ENCODE data around the gene MGMT.

The MGMT gene

GRCh38 chr10:129744134-129745111, 277.4 kb downstream of the MGMT start:
- no peak for DNase-seq

GRCh38 chr10:129745186-129745750, 278.2 kb downstream of the MGMT start:
- no peak for DNase-seq

DNA sequence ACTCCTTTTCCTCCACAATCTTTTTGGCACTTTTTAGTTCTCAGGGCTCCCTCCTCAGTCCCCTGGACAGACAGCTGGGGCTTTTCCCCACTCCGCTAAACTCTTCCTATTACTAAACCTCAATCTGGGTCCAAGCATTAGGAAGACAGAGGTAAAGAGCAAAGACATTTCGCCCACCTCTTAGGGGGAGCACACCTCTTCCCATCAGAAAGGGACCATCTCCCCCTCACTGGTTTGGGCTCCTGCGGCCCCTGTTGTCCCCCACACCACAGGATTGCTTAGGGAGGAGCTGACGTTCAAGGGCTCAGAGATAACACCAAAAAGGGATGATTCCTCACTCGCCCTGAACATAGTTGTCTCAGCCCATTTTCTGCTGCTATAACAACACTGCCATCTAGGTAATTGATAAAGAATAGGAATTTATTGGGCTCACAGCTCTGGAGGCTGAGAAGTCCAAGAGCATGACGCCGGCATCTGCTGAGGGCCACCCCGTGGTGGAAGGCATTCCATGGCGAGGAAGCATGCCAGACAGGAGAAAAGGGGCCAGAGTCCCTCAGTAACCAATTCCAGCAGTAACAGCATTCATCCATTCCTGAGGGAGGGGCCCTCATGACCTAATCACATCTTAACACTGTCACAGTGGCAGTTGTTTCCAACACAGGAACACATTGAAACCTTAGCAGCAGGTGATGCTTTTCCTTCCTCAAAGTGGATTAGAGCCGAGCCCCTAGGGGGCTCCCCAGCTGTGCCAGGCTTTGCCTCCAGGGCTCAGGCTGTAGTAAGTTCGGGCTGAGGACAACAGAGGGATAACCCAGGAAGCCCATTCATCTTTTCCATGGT, 287.4 kb downstream of the MGMT start:
- no peak for DNase-seq

- DNase-seq = no peak
Observed at GRCh38 chr10:129755158-129755591, 288.1 kb downstream of the MGMT start.

GRCh38 chr10:129755621-129756020, 288.6 kb downstream of the MGMT start:
- no peak for DNase-seq

GRCh38 chr10:129756912-129757901, 290.2 kb downstream of the MGMT start:
- DNase-seq = no peak

- no peak for DNase-seq
Observed at GRCh38 chr10:129758207-129759021, 291.4 kb downstream of the MGMT start.

DNA sequence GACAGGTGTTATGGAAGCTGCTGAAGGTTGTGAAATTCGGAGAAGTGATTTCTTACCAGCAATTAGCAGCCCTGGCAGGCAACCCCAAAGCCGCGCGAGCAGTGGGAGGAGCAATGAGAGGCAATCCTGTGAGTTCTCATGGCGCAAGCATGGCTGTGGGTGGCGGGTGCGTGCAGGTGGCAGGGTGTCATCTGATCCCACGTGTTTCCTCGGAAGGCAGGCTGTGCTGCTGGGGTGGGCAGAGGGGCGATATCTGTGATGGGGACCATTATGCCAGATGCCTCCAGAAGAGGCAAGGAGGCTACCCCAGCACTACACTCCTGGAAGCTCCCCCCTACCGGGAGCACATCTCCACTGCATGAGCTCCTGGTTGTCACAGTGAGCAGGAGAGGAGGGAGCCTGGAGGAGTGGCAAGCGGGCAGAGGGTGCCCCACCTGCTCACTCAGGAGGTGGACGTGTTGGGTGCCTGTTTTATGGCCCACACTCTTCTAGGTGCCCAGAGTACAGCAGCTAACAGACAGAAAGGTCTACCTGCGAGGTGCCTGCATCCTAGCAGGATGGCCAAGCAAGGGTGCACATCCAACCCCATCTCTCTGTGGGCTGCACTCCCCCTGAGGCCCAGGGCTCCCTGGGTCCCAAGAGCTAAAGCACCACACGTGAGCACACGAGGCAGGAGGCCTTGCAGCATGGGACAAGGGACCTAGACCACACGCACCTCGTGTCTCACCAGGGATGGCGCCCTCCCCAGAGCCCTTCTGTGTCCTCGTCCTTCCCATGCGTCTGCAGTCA, 292.4 kb downstream of the MGMT start:
- no peak for DNase-seq

DNA sequence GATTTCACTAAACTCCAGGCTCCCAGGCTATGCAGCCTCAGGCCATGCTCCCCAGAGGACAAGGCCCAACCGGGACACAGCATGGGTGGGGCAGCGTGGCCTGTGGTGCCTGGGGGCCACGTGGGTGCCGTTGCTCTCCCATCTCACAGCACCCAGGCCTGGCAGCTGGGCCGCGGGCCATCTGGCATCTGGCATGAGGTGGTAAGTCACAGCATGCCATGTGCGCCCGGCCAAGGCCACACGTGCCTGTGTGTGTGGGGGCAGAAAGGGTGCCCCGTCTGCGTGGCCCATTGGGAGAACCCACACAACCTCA, 292.9 kb downstream of the MGMT start:
- no peak for DNase-seq

DNA sequence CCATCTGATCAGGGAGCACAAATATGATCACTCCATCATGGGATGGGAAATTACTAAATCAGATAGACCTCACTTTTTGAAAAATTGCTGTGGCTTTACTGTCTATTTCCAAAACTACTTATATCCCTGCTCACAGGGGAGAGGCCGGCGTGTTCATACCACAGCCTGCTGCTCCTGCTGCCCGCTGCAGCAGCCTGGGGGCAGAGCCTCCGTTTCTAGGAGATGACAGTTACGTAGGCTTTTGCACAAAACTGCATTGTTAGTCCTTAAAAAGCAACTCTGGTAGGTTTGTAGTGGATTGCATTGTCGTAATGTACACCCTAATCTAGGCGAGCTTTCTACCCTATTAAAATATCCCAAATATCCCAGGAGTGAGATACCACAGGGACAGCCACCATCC, 293.4 kb downstream of the MGMT start:
- no peak for DNase-seq

DNA sequence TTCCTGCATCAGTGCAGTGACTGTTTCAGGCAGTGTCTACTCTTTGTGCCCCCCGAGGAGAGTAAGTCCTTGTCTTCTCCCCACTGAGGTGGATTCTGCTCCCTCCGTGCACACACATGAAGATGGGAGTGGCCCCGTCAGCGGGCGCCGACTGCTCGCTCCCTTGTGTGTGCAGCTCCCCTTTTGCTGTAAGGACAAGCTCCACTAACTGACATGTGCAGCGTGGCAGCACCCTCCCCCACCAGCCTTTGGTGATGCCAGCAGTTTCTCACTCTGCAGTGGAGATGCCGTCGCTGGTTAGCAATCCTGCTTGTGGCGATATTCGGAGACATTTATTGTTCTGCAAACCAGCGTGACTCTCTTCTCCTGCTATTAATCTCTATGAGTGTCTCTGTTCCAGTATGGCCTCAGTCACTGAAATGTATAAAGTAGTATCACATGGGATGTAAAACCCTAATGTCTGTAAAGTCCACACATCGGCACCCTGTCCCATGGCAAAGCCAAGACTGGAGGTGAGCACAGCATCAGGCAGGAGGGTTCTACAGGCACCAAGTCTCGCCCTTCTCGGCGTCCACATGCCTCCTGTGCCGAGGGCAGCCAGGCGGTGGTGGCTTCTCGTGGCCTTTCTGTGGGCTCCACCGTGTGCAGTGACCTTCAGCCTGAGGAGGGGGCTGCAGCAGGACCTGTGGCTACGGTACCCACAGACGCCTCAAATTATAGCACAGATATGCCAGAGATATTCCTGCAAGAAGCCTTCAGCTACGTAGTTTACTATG, 294.3 kb downstream of the MGMT start:
- no peak for DNase-seq

GRCh38 chr10:129761981-129762956, 295.2 kb downstream of the MGMT start:
- DNase-seq = no peak

DNA sequence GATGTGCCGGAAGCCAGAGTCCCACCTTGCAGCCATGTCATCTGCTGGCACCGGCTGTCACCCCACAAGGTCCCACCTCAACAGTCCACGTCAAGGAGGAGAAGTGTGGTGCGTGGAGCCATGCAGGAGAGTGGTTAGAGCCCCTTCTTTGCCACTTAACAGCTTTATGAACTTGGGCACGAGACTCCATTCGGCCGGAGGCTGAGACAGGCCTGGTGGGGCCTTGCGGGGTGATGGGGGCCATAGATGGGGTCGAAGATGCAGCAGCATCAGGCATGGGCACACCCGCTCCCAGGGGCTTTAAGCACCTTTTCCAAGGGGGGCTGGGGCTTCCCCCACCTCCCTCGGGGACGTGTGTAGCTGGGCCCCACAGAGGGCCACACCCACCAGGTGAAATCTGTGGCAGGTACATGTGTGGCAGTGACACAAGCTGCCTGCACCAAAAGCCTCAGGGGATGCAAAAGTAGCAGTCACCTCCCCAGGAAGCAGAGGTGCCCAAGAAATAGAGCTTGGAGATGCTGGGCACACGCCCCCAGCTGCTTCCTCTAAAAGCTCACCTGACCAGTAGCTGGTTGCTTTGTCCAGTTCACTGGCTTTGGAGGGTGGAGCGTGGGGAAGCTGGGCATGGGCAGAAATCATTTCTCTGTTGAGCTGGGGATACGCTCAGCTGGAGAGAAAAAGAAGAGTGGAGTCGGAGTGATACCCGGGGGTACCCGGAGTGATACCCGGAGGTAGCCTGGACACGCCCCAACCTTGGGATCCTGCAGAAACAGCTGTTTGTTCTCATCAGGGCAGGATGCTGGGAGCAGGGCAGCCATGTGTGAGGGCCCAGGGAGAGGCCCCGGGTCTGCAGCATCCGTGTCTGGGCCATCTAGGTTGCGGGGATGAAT, 297.2 kb downstream of the MGMT start:
- DNase-seq = no peak

DNA sequence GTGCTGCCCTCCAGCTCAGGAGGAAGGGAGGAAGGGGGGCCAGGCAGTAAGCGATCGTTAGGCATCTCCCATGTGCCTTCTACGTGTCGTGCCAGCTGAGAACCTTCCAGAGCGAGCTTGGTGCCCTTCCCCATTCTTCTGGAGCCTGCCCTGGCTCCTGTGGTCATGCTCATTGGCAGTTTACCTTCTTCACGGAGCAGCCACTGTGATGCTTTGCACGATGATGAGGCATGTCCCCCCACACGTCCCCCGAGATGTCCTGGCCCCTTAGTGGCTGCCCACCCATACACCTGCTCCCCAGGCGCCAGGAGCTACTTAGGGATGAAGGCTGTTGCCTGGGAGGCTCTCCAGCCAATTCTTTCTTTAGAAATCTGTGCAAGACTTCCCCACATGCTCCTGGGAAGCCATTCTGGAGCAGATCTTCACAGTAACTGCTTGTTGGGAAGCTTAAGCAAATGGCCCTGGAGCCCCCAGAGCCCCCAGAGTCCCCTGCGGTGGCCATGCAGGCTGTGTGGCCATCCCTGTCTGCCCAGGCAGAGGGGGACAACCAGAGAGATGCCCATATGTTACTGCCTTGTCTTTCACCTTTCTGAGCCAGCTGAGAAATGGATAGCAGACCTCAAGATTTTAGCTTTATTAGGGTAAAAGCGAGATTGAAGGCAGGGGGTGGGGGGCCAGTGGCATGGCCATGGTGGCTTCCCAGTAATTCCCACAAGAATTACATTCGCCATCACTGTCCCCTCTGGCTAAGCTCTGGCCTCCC, 298.0 kb downstream of the MGMT start:
- no peak for DNase-seq

- no peak for DNase-seq
Observed at GRCh38 chr10:129765664-129766550, 298.9 kb downstream of the MGMT start.

All from NCI-H510A (cell line).